SKM-1 treated with dmso at 0.1 percent for 144 hours (cell line): ENCODE measurements around the gene DNALI1.

Experiments
- DNase-seq: peaks from one replicate; lab custom pipeline; 2025; ENCODE audit not compliant: unreplicated experiment; lab: John Stamatoyannopoulos, UW

DNALI1 gene

GRCh38 chr1:37599940-37600339 is 43.2 kb downstream of the DNALI1 start:
- no peak for DNase-seq

GRCh38 chr1:37601441-37601840 is 44.7 kb downstream of the DNALI1 start:
- DNase-seq: no peak

DNA sequence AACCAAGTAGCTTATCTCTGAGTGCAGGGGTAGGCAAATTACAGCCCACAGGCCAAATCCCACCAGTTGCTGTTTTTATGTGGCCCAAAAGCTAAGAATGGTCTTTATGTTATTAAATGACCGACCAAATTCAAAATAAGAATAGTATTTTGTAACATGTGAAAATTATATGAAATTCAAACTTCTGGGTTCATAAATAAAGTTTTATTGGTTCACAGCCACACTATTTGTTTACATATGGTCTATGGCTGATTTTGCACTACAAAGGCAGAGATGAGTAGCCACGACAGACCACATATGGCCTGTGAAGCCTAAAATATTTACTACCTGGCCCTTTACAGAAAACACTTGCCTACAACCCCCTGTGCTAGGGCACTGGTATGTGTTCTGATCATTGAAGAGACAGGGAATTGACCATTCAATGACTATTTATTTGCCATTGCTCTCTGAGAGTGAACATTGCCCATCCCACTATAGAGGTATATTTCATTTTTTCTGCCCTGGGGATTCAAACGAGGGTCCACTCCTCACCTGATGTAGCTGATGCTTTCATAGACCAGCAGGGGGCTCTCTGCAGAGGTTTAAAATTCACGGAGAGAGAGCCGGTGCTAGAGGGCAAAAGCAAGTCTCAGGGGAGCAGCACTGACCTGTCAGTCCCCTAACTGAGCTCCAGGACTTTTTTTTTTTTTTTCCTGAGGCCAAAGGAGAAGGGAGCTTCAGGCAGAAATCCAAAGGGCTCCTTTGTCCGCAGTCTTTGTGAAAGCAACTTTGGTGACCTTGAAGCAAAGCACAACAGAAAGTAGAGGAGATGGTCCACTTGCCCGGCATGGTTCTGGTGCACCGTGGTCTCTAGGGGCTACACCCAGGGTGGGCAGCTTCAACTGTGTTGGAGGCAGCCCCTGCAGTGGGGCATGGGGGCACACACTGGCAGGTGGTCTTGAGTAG is 46.3 kb downstream of the DNALI1 start:
- DNase-seq: peak; percentile 18

- no peak for DNase-seq
Measured at GRCh38 chr1:37605061-37605650, 48.4 kb downstream of the DNALI1 start.

- no peak for DNase-seq
Measured at GRCh38 chr1:37605806-37606474, 49.2 kb downstream of the DNALI1 start.

DNA sequence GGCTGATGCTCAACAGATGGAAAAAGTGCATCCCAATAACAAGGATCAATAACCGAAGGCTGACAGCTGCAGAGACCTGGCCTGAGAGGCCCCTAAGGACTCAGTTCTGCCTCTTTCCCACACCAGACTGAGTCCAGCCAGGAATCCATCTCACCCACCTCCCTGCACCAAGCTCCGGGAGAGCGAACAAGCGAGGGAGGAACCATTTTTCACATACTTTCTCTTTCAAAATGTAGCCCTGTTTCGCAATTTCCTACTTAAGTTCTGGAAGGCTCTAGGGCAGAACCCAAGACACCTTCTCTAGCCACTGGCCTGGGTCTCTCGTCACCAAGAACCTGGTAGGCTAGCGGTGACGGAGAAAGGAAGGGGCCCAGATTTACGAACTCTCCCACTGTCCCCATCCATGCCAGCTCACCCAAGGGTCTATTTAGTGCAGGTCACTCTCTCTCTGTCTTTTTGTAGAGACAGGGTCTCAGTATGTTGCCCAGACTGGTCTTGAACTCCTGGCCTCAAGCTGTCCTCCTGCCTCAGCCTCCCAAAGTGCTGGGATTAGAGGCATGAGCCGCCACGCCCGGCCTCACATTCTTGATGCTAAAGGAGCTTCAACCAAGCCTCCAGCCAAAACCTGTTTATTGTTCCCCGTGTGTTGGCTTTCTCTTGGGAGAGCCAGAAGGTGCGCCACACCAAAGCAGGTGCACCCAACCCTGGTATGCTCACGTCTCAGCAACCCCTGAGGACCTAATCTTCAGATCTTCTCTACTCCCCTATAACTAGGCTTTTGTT is 49.9 kb downstream of the DNALI1 start:
- DNase-seq: no peak

- DNase-seq: no peak
Measured at GRCh38 chr1:37609002-37609401, 52.3 kb downstream of the DNALI1 start.

- DNase-seq: no peak
Measured at GRCh38 chr1:37609994-37610393, 53.3 kb downstream of the DNALI1 start.

DNA sequence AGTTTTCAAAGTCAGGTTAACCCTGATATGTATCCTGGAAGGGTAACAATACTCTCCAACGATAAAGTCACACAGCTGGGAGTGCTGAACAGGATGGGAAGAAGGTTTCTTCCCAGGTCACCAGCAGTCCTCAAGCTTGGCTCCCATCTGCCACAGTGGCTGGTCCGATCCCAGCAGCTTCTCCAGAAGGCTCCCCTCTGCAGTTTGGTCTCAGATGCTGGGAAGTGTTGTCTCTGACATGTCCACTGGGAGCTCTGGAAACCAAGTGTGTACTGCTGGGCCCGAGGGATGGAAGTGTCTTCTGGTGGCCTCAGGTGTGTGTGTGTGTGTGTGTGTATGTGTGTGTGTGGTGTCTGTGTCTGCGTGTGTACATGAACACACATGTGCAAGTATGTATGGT is 55.4 kb downstream of the DNALI1 start:
- DNase-seq: no peak

DNA sequence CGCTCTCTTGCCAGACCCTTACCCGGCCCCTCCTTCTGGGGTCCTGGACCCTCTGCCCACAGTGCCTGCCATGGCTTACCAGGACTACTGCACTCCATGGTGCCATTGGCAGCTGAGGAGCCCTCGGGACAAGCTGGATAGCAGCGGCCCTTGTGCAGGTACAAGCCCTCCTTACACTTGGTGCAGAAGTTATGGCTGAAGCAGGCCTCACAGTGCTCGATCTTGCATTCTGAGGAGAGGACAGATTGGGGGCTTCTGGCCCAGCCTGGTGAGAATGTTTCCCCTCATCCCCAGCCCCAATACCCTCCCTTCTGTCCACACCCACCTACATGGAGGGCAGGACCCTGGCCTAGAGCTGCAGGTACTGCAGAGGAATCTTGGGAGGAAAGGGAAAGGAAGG is 57.4 kb downstream of the DNALI1 start:
- no peak for DNase-seq

GRCh38 chr1:37616330-37616729 is 59.6 kb downstream of the DNALI1 start:
- DNase-seq: no peak
